GM12874 (cell line): ENCODE data around the gene SYNDIG1.

Source experiments
- TF ChIP-seq, protein P1 (sequence below): IDR thresholded peaks from 2 replicates; pipeline ENCODE4 v1.5.1; 2011; ENCODE audit warnings: low read depth, mild to moderate bottlenecking, control low read depth, low read length, moderate library complexity; ENCODE audit not compliant: insufficient read depth

Gene SYNDIG1

DNA sequence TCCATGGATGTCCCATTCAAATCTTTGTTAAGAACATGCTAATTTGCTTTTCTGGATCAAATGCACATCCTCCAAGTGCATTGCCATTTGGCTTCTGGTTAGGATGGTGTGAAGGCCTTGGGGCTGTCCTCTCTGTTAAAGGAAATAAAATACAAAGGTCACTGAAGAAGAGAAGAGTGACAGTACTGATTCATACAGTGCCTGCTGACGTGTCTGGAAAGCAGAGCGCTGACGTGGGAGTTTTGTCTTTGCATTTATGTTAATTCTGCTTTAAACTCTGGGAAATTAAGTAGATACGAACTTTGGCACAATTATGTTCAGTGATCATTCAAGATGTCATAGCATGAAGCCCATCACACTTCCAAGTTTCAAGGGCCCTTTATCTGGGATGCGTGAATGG is 33.2 kb downstream of the SYNDIG1 start:
- TF ChIP-seq, protein P1, sequence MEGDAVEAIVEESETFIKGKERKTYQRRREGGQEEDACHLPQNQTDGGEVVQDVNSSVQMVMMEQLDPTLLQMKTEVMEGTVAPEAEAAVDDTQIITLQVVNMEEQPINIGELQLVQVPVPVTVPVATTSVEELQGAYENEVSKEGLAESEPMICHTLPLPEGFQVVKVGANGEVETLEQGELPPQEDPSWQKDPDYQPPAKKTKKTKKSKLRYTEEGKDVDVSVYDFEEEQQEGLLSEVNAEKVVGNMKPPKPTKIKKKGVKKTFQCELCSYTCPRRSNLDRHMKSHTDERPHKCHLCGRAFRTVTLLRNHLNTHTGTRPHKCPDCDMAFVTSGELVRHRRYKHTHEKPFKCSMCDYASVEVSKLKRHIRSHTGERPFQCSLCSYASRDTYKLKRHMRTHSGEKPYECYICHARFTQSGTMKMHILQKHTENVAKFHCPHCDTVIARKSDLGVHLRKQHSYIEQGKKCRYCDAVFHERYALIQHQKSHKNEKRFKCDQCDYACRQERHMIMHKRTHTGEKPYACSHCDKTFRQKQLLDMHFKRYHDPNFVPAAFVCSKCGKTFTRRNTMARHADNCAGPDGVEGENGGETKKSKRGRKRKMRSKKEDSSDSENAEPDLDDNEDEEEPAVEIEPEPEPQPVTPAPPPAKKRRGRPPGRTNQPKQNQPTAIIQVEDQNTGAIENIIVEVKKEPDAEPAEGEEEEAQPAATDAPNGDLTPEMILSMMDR, result no peak

- TF ChIP-seq, protein P1, result no peak
These were observed 34.0 kb downstream of the SYNDIG1 start for GRCh38 chr20:24503352-24503931.

DNA sequence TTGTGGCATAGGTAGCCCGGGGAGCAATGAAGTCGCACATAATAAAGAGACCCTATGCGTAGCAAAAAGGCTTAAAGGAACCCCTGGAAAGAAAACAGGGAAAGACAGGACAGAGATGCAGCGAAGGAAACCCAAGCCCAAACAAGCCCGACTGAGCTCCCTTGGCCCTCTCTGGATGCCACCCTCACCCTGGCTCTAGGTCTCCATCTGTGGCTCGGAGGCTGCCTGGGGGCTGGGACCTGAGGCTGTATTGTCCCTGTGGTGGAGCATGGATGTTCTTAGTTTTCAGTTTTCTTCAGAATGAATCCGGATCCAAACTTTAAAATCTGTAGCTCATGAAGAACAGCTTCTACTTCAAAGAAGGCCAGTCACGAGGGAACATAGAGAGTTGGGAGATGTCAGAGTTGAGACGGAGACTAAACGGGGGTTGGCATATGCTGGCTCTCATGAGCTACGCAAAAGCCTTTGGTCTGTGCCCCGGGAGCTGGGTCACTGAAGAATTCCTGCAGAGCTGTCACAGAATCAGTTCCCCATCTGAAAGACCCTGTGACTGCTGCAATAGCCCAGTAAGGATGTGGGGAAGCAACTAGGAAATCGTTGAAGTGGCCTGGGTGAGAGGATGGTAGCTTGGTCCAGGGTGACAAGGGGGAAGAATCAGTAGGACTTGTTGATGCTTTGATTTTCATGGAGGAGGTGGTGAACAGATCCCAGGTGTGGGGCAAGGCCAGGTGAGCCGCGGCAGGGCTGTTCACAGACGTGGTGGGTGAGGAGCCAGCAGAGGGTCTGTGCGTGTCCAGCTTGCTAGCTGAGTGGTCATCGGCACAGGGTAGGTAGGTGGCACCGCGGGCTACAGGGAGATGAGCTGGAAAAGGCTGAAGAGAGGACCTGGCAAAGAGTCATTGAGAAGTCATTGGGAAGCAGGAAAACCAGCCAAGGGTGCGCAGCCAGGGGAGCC is 35.2 kb downstream of the SYNDIG1 start:
- TF ChIP-seq, protein P1, result no peak

GRCh38 chr20:24506146-24506545 is 36.7 kb downstream of the SYNDIG1 start:
- TF ChIP-seq, protein P1, result no peak

DNA sequence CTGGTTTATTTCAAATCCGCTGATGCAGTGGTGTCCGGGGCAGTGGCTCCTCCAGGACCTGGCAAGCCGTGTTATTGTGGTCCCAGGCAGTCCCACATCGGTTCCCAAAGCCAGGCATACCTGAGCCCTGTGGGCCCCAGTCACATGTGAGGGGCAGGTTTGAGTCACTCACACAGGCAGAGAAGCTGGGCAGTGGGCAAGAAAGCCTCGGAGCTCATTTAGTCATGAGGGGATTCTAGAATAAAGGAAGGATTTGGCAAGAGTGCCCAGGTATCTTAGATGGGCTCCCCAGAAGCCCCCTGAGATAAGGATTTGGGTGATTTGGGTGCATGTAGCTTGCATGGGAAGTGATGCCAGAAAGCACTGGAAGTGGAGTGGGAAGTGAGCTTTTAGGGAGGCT is 37.3 kb downstream of the SYNDIG1 start:
- TF ChIP-seq, protein P1, result no peak

- TF ChIP-seq, protein P1, result no peak
These were observed 37.9 kb downstream of the SYNDIG1 start for GRCh38 chr20:24507182-24507853.

- TF ChIP-seq, protein P1, result no peak
These were observed 49.1 kb downstream of the SYNDIG1 start for GRCh38 chr20:24518515-24518914.
